GM13976 (cell line): ENCODE data around the gene ZFP62.

Experiments
- DNase-seq: peaks from one replicate; pipeline ENCODE4 v3.0.0; 2012; ENCODE audit warnings: low spot score
- in situ Hi-C: fragments of 300-500 bp; cut with MboI; formaldehyde crosslinking; loops from one replicate; pipeline ENCODE4 v1.12.0; 2022; ENCODE audit warnings: low sequenced_read_pairs, mixed read lengths, inconsistent platforms; ENCODE audit not compliant: unreplicated experiment
- TF ChIP-seq, protein P1 (sequence below): IDR thresholded peaks from 2 replicates; pipeline ENCODE4 v1.5.1; 2012; ENCODE audit warnings: borderline replicate concordance, mild to moderate bottlenecking; ENCODE audit not compliant: insufficient read depth; ENCODE audit errors: extremely low read depth, missing control alignments, control extremely low read depth

Gene ZFP62

DNA sequence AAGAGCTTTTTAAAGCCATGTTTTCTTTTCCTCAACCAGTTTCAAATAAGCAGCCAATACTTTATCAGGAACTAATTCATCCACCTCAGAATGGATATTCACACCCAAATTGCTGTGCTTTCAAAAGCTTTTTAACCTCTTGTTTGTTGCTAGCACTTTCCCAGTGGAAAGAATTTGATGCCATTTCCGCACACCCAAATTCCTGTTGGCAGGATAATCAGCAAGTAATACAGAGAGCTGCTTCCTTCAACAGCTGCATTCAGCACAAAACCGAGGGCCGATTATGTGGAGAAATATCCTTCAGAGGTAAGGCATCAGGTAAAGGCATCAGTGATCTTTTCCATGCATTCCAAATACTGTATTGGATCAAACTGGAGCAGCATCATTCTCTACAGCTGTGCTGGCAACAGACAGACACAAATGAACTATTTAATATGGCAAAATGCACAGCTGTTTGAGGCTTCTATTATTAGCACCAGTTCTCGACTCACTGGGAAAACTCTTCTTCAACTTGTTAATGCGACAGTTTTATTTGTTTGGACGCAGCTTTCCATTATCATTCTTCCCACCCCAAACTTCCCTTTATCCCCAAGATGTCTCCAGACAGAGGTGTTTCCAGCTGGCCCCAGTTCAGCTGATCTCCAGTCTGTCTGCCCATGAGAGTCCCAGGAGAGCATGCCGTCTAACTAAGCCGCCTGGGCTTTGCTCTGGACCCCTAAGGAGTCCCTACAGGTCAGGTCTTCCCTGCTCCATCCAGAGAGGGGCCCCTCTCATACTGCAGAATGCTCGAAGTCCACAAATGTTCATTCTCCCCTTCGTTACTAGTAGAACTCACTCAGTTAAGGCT is 36.2 kb downstream of the ZFP62 start:
- TF ChIP-seq, protein P1, sequence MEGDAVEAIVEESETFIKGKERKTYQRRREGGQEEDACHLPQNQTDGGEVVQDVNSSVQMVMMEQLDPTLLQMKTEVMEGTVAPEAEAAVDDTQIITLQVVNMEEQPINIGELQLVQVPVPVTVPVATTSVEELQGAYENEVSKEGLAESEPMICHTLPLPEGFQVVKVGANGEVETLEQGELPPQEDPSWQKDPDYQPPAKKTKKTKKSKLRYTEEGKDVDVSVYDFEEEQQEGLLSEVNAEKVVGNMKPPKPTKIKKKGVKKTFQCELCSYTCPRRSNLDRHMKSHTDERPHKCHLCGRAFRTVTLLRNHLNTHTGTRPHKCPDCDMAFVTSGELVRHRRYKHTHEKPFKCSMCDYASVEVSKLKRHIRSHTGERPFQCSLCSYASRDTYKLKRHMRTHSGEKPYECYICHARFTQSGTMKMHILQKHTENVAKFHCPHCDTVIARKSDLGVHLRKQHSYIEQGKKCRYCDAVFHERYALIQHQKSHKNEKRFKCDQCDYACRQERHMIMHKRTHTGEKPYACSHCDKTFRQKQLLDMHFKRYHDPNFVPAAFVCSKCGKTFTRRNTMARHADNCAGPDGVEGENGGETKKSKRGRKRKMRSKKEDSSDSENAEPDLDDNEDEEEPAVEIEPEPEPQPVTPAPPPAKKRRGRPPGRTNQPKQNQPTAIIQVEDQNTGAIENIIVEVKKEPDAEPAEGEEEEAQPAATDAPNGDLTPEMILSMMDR, result no peak
- in situ Hi-C loops, result no loop called here

DNA sequence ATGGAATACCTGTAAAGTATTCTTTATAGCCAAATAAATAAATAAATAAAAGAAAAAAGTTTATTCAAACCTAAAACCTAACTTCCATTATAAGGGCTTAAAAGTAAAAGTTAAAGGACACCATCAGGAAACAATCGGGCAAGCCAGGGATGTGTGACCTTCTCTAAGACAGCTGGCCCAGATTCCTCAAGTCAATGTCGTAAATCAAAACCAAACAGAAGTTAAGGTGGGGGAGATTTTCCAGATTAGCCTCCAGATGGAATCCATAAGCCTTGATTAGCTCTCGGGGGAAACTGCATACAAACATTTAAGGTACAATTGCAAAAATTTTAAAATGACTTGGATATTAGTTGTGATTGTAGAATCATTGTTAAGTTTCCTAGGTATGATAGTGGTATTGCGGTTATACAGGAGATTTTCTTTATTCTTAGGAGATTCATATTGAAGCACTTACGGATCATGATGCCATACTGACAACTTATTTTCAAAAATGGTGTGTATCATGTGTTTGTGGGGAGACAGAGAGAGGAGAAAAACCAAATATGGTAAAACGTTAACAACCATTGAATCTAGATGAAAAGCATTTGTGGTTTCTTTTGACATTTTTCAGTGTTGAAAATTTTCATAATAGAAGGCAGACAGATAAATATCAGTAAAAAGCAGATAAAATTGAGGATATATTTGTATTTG is 37.0 kb downstream of the ZFP62 start:
- TF ChIP-seq, protein P1, result no peak
- no peak for DNase-seq
- in situ Hi-C loops, result no loop called here

More for the DNA sequence above, 36.2 kb downstream of the ZFP62 start:
- no peak for DNase-seq

DNA sequence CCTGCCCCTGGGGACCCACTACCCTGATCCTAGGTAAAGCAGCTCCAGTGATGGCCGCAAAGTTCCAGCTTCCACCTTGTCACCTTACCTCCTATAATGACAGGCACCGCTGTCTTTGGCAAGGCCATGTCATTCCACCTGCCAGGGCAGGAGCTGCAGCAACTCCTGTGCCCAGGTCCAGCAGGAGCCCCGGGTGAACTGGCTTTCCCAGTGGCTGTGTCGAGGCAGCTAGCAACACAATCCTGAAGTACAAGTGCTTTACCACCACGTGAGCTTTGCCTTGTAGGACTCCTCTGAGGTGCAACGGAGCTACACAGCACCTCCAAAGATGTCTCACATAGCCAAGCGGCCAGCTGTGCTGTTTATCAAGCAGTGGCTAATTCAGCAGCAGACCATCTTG is 37.7 kb downstream of the ZFP62 start:
- in situ Hi-C loops, result no loop called here
- TF ChIP-seq, protein P1, result no peak
- no peak for DNase-seq

DNA sequence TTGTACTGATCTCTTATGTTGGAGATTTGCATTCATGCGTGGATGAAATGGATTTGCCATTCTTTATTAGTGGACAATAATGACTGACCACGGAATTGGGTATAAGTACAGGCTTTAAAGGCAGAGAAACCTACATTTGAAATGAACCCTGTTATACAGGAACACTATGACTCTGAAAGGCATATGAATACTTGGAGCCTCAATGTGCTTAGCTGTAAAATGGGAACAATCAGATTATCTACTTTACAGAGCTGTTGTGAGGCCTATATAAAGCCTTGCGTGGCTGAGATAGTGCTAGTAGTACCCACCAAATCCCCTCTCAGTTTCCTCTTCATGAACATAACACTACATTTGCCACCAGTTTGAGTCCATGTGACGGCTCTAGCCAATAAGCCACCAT is 39.5 kb downstream of the ZFP62 start:
- TF ChIP-seq, protein P1, result no peak
- no peak for DNase-seq
- in situ Hi-C loops, result no loop called here

DNA sequence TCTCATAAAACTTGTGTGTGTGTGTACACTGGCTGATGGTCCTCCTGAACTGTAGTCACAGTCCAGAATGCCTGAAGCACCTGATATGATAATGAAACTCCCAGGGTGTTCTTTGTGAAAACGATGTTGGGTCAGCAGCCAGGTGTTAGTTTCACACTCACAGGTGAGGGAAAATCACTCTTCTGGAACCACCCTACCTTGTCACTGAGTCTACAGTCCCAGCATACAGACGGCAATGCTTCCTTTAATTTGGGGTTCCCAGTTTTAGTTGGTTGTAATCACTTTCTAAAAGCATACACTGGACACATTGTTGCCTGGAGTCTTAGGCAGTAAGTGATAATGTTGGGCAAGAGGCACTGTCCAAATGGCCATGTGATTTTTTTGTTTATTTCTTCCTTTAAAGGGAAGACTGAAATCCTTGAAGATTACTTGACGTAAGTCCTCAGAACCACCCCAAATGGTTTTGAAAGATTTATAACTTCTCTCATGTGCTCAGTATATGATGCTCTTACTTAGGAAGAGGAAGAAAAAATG is 40.2 kb downstream of the ZFP62 start:
- DNase-seq, result peak; percentile 56
- TF ChIP-seq, protein P1, result no peak
- in situ Hi-C loops, result no loop called here

DNA sequence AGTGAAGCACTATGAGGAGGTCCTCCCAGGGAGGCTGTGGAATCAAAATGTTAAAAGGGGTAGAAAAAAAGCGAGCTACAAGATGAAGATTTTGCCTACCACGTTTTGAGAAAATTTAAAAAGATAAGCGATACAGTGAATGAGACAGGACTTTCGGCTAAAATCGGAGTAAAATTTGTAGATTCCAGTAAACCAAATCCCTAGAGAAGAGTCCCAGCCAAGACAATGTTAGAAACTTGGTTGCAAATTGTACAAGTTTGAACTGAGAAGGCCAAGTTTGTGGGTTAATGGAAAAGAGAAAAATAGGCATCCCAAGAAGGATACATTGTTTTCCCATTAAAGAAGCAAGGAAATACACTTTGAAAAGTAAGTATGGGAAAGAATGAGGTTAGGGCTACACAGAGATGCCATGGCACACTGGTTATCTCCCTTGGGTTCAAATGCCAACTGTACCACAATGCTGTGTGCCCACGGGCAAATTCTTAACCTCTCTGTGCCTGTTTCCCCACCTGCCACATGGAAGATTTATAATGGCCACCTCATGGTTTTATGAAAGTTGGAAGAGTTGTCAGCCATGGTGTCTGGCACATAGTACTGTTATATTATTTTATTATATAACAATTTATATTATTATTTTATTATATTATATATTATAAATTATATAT is 42.3 kb downstream of the ZFP62 start:
- no peak for DNase-seq
- TF ChIP-seq, protein P1, result no peak
- in situ Hi-C loops, result no loop called here
